H9 (cell line): ENCODE results near the gene POLL. TPM values are rescaled to one million over a fixed set of nuclear protein-coding genes. Genes with fewer than 3 reads are reported as not detected.

ENCODE experiments used
- DNase-seq: peaks from one replicate; pipeline ENCODE4 v3.0.0-alpha.2; 2017
- H2AFZ ChIP-seq: one replicate; pipeline ENCODE4 v1.6.1; 2013; ENCODE audit warnings: mild to moderate bottlenecking, low read length, control low read depth, moderate library complexity
- H2AK5ac ChIP-seq: 2 replicates; pipeline ENCODE4 v1.6.1; 2013; ENCODE audit warnings: low read length, control low read depth, mixed read lengths; ENCODE audit not compliant: insufficient read length
- H2BK120ac ChIP-seq: one replicate; pipeline ENCODE4 v1.6.1; 2013; ENCODE audit warnings: low read depth, mild to moderate bottlenecking, low read length, control low read depth, inconsistent platforms; ENCODE audit not compliant: poor library complexity, severe bottlenecking
- H2BK12ac ChIP-seq: 2 replicates; pipeline ENCODE4 v1.6.1; 2013; ENCODE audit warnings: low read length, control low read depth, mixed read lengths, low read depth; ENCODE audit not compliant: insufficient read length
- H2BK15ac ChIP-seq: 2 replicates; pipeline ENCODE4 v1.6.1; 2013; ENCODE audit warnings: low read depth, low read length, control low read depth
- H2BK20ac ChIP-seq: one replicate; pipeline ENCODE4 v1.6.1; 2013; ENCODE audit warnings: low read depth, mild to moderate bottlenecking, low read length, control low read depth, inconsistent platforms; ENCODE audit not compliant: poor library complexity, severe bottlenecking
- H2BK5ac ChIP-seq: 2 replicates; pipeline ENCODE4 v1.6.1; 2013; ENCODE audit warnings: low read length, control low read depth, mixed read lengths; ENCODE audit not compliant: insufficient read length
- H3K14ac ChIP-seq: 2 replicates; pipeline ENCODE4 v1.6.1; 2013; ENCODE audit warnings: low read length, control low read depth; ENCODE audit not compliant: insufficient read depth
- H3K18ac ChIP-seq: 2 replicates; pipeline ENCODE4 v1.6.1; 2013; ENCODE audit warnings: low read depth, mild to moderate bottlenecking, mixed read lengths, low read length, control low read depth; ENCODE audit not compliant: insufficient read length
- H3K23ac ChIP-seq: 2 replicates; pipeline ENCODE4 v1.6.1; 2013; ENCODE audit warnings: low read length, control low read depth, mixed read lengths, low read depth; ENCODE audit not compliant: insufficient read length
- H3K23me2 ChIP-seq: 2 replicates; pipeline ENCODE4 v1.6.1; 2013; ENCODE audit warnings: low read depth, mild to moderate bottlenecking, mixed read lengths, low read length, control low read depth; ENCODE audit not compliant: insufficient read length, poor library complexity, severe bottlenecking
- H3K27ac ChIP-seq: 2 replicates; pipeline ENCODE4 v1.5.1; 2013; ENCODE audit warnings: low read length, control low read depth, mixed read lengths, low read depth; ENCODE audit not compliant: insufficient read length
- H3K27me3 ChIP-seq: 2 replicates; pipeline ENCODE4 v1.6.1; 2013; ENCODE audit warnings: low read length, control low read depth, inconsistent platforms; ENCODE audit not compliant: insufficient read depth
- H3K4ac ChIP-seq: 2 replicates; pipeline ENCODE4 v1.6.1; 2013; ENCODE audit warnings: low read depth, mild to moderate bottlenecking, control low read depth, inconsistent platforms, low read length, moderate library complexity
- H3K4me1 ChIP-seq: 2 replicates; pipeline ENCODE4 v1.6.1; 2013; ENCODE audit warnings: low read length, control low read depth, inconsistent platforms; ENCODE audit not compliant: insufficient read depth
- H3K4me2 ChIP-seq: 2 replicates; pipeline ENCODE4 v1.6.1; 2013; ENCODE audit warnings: low read length, control low read depth, mixed read lengths; ENCODE audit not compliant: insufficient read length, insufficient read depth
- H3K56ac ChIP-seq: 2 replicates; pipeline ENCODE4 v1.6.1; 2013; ENCODE audit warnings: low read depth, mild to moderate bottlenecking, mixed read lengths, low read length, control low read depth; ENCODE audit not compliant: insufficient read length
- H3K79me1 ChIP-seq: 2 replicates; pipeline ENCODE4 v1.6.1; 2013; ENCODE audit warnings: low read depth, mild to moderate bottlenecking, moderate library complexity, low read length, control low read depth, inconsistent platforms; ENCODE audit not compliant: insufficient read depth, poor library complexity, severe bottlenecking
- H3K79me2 ChIP-seq: 2 replicates; pipeline ENCODE4 v1.6.1; 2013; ENCODE audit warnings: low read length, control low read depth, inconsistent platforms; ENCODE audit not compliant: insufficient read depth
- H3K9ac ChIP-seq: 2 replicates; pipeline ENCODE4 v1.6.1; 2013; ENCODE audit warnings: low read length, control low read depth, mixed read lengths; ENCODE audit not compliant: insufficient read length; ENCODE audit errors: extremely low read depth
- H3K9me3 ChIP-seq: one replicate; pipeline ENCODE4 v1.6.1; 2013; ENCODE audit warnings: low read depth, low read length, inconsistent platforms; ENCODE audit not compliant: control insufficient read depth
- H3T11ph ChIP-seq: one replicate; pipeline ENCODE4 v1.6.1; 2013; ENCODE audit warnings: mild to moderate bottlenecking, low read length, control low read depth, inconsistent platforms
- H4K20me1 ChIP-seq: one replicate; pipeline ENCODE4 v1.6.1; 2013; ENCODE audit not compliant: control insufficient read depth, insufficient read length, insufficient read depth
- H4K5ac ChIP-seq: 2 replicates; pipeline ENCODE4 v1.6.1; 2013; ENCODE audit warnings: low read depth, mild to moderate bottlenecking, mixed read lengths, low read length, control low read depth; ENCODE audit not compliant: insufficient read length
- H4K8ac ChIP-seq: replicated peaks from 2 replicates; pipeline ENCODE4 v1.6.1; 2013; ENCODE audit warnings: low read length, control low read depth, mixed read lengths, low read depth; ENCODE audit not compliant: insufficient read length
- H4K91ac ChIP-seq: 2 replicates; pipeline ENCODE4 v1.6.1; 2013; ENCODE audit warnings: low read depth, mild to moderate bottlenecking, moderate library complexity, mixed read lengths, low read length, control low read depth; ENCODE audit not compliant: insufficient read length
- H3K27ac Mint-ChIP-seq, 3 experiments: 2 replicates in 2 of 3; 3 replicates in 1 of 3; pipeline ENCODE4 v1.8.0; 2020 to 2021; ENCODE audit warnings: mixed read lengths in 3 of 3, mild to moderate bottlenecking in 1 of 3, moderate library complexity in 1 of 3
- H3K27me3 Mint-ChIP-seq: 2 replicates; pipeline ENCODE4 v1.8.0; 2021; ENCODE audit warnings: low read depth, mild to moderate bottlenecking, moderate library complexity, mixed read lengths
- H3K36me3 Mint-ChIP-seq, 3 experiments: 2 replicates in 2 of 3; 3 replicates in 1 of 3; pipeline ENCODE4 v1.8.0; 2020 to 2021; ENCODE audit warnings: low read depth in 3 of 3, mixed read lengths in 3 of 3; ENCODE audit not compliant: insufficient read depth in 1 of 3
- H3K4me1 Mint-ChIP-seq, 2 experiments: 2 replicates each; pipeline ENCODE4 v1.8.0; 2020; ENCODE audit warnings: mixed read lengths in 2 of 2
- H3K4me3 Mint-ChIP-seq, 2 experiments: 2 replicates in 1 of 2; 3 replicates in 1 of 2; pipeline ENCODE4 v1.8.0; 2020 to 2021; ENCODE audit warnings: mild to moderate bottlenecking in 2 of 2, mixed read lengths in 2 of 2, moderate library complexity in 1 of 2
- H3K9me3 Mint-ChIP-seq, 2 experiments: 2 replicates in 1 of 2; 3 replicates in 1 of 2; pipeline ENCODE4 v1.8.0; 2020; ENCODE audit warnings: mild to moderate bottlenecking in 2 of 2, mixed read lengths in 2 of 2, moderate library complexity in 1 of 2
- WGBS: extraction: QIAGEN DNeasy Blood & Tissue Kit; methylation state at CpG from one replicate; pipeline ENCODE4 v1.1.7; 2013; ENCODE audit warnings: missing lambda C conversion rate, low lambda C conversion rate, mixed read lengths; ENCODE audit not compliant: insufficient read length; ENCODE audit errors: extremely low coverage; 5-methylcytosine and 5-hydroxymethylcytosine counted together
- total RNA-seq: library from RNA; stranded (reverse); gene quantifications from 2 replicates; pipeline ENCODE4 v1.2.1, GENCODE V29; 2021
- TF ChIP-seq, protein P1 (sequence below): fragments of 200-600 bp; sonication (generic); conservative IDR thresholded peaks from 3 replicates; pipeline ENCODE4 v1.8.0; 2021; ENCODE audit warnings: antibody characterized with exemption, mild to moderate bottlenecking

POLL gene
- total RNA-seq, 1 experiment from 2014 or later = 30.8 TPM

DNA sequence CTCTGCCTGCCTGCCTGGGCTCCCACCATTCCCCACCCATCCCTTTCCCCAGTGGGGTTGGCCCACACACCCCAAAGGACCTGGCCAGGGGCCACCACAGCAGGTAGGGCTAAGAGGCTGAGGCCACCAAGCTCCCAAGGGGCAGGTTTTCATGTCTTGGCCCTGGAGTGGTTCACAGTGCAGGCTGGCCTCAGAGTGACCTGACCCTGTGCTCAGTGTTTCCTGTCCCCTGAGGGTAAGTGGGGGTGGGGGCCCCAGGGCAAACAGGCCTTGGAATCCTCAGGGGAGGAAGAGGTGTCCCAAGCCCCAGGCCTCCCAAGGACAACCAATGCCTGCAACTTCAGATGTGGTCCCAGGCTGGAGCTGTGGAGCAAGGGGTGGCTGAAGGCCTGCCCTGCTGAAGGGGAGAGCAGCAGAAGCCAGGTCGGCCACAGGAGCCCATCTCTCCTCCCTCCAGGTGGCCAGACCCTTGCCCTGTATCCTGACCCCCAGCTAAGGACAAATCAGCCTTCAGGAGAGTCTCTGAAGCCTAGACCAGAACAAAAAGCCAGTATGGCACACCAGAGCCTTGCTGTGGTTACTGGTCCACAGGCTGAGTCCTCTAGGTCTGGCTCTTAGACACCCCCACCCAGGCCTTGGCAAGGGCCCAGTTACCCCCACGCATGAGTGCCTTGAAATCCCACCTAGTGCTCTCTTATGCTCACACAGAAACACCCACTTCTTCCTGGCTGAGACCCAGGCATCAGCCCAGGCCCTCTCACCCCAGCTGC is 27.6 kb downstream of the POLL start:
- H2BK15ac ChIP-seq = no peak overlapping the region
- H3K18ac ChIP-seq = no peak overlapping the region
- H4K20me1 ChIP-seq = no peaks in the 10 kb centered on the region
- no peak overlapping the region for H3K23ac ChIP-seq
- no peak overlapping the region for H2BK12ac ChIP-seq
- H3K27me3 Mint-ChIP-seq = peaks cover 28% of the 10 kb centered on the region
- no CpG with 5 or more reads among the region's 2 CpGs for WGBS
- TF ChIP-seq, protein P1, sequence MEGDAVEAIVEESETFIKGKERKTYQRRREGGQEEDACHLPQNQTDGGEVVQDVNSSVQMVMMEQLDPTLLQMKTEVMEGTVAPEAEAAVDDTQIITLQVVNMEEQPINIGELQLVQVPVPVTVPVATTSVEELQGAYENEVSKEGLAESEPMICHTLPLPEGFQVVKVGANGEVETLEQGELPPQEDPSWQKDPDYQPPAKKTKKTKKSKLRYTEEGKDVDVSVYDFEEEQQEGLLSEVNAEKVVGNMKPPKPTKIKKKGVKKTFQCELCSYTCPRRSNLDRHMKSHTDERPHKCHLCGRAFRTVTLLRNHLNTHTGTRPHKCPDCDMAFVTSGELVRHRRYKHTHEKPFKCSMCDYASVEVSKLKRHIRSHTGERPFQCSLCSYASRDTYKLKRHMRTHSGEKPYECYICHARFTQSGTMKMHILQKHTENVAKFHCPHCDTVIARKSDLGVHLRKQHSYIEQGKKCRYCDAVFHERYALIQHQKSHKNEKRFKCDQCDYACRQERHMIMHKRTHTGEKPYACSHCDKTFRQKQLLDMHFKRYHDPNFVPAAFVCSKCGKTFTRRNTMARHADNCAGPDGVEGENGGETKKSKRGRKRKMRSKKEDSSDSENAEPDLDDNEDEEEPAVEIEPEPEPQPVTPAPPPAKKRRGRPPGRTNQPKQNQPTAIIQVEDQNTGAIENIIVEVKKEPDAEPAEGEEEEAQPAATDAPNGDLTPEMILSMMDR = no peak
- no peak overlapping the region for H3K4ac ChIP-seq
- no peak overlapping the region for H2BK120ac ChIP-seq
- no peak overlapping the region for H3K4me3 Mint-ChIP-seq
- no peaks in the 10 kb centered on the region for H3K36me3 Mint-ChIP-seq
- no peak overlapping the region for H3T11ph ChIP-seq
- H3K27ac Mint-ChIP-seq = no peak overlapping the region
- H3K79me2 ChIP-seq = no peaks in the 10 kb centered on the region
- H2AFZ ChIP-seq = no peak overlapping the region
- H3K4me1 ChIP-seq = no peaks in the 10 kb centered on the region
- no peak overlapping the region for H4K8ac ChIP-seq
- H3K23me2 ChIP-seq = no peaks in the 10 kb centered on the region
- no peak overlapping the region for H3K56ac ChIP-seq
- no peak overlapping the region for H3K9ac ChIP-seq
- H3K27ac ChIP-seq = no peak overlapping the region
- H2AK5ac ChIP-seq = no peak overlapping the region
- H4K5ac ChIP-seq = no peak overlapping the region
- no peaks in the 10 kb centered on the region; the same call in 1 of the 2 replicates for H3K27me3 ChIP-seq
- no peaks in the 10 kb centered on the region for H3K9me3 ChIP-seq
- no peaks in the 10 kb centered on the region for H3K79me1 ChIP-seq
- no peak overlapping the region for H4K91ac ChIP-seq
- H2BK20ac ChIP-seq = no peak overlapping the region
- peak; percentile 25 for DNase-seq
- no peak overlapping the region for H3K4me2 ChIP-seq
- no peak overlapping the region; the same call in 1 of the 2 replicates for H3K14ac ChIP-seq
- no peaks in the 10 kb centered on the region; a peak in 1 of 5 replicates for H3K9me3 Mint-ChIP-seq
- H2BK5ac ChIP-seq = no peak overlapping the region
- peaks cover 3 to 11% of the 10 kb centered on the region in 2 experiments; a peak in 3 of 4 replicates for H3K4me1 Mint-ChIP-seq
